ENCODE data around the gene BCAM.
"Not testable (repeated sequence)": the region's sequence is repeated elsewhere in the genome, so short reads cannot be mapped to it uniquely, and the experiment has no call there.

Gene BCAM

DNA sequence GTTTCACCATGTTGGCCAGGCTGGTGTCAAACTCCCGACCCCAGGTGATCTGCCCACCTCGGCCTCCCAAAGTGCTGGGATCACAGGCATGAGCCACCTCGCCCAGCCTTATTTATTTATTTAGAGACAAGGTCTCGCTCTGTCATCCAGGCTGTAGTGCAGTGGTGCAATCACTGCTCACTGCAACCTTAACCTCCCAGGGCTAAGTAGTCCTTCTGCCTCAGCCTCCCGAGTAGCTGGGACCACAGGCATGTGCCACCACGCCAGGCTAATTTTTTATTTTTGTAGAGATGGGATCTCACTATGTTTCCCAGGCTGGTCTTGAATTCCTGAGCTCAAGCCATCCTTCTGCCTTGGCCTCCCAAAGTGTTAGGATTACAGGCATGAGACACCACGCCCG, 25.5 kb downstream of the BCAM start:
- H3K27me3 ChIP-seq (replicated peaks; ENCODE audit: control insufficient read depth, insufficient read depth, low read length, poor library complexity, severe bottlenecking); H3K4me1 ChIP-seq (ENCODE audit: control insufficient read depth, insufficient read depth, low read length, poor library complexity, severe bottlenecking); H3K27ac ChIP-seq (ENCODE audit: insufficient read depth, low read length, poor library complexity, severe bottlenecking); H3K36me3 ChIP-seq (ENCODE audit: control insufficient read depth, insufficient read depth, low read length); DNase-seq; H3K9me3 ChIP-seq (ENCODE audit: control insufficient read depth, low read length); H3K4me3 ChIP-seq (ENCODE audit: insufficient read depth, low read depth, low read length, poor library complexity, severe bottlenecking): not testable (repeated sequence)

DNA sequence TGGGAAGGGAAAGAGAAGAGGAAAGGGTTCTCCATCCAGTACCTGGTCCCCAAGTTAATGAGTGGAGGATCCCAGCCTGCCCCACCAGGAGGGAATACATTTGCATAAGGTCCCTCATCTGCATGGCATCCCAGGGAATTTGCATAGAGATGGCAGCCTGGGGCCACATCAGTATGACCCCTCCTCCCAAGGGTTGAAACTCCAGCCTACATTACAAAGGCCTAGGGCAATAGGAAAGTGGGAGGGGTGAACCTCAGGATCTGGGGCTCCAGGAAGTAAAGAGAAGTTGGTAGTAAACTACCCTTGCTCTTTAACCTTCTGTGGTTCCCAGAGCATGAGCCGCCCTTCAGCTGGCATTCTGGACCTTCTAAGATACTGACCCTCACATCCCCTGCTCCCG, 30.4 kb downstream of the BCAM start:
- Histone ChIP-seq H3K27ac (ENCODE audit: insufficient read depth, low read length, poor library complexity, severe bottlenecking) (no peak overlapping the region), H3K4me3 (ENCODE audit: insufficient read depth, low read depth, low read length, poor library complexity, severe bottlenecking) (no peak overlapping the region), H3K36me3 (ENCODE audit: control insufficient read depth, insufficient read depth, low read length) (no peaks in the 10 kb centered on the region), H3K27me3 (replicated peaks; ENCODE audit: control insufficient read depth, insufficient read depth, low read length, poor library complexity, severe bottlenecking) (no peaks in the 10 kb centered on the region), H3K9me3 (ENCODE audit: control insufficient read depth, low read length) (no peaks in the 10 kb centered on the region), H3K4me1 (ENCODE audit: control insufficient read depth, insufficient read depth, low read length, poor library complexity, severe bottlenecking) (no peaks in the 10 kb centered on the region)
- DNase-seq: no peak

DNA sequence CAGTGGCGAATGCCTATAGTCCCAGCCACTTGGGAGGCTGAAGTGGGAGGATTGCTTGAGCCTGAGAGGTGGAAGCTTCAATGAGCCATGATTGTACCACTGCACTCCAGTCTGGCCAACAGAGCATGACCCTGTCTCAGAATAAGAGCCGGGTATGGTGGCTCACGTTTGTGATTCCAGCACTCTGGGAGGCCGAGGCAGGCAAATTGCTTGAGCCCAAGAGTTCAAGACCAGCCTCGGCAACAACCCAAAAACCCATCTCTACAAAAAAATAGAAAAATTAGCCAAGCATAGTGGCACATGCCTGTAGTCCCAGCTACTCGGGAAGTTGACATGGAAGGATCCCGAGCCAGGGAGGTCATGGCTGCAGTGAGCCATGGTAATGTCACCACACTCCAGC, 31.9 kb downstream of the BCAM start:
- no peaks in the 10 kb centered on the region for H3K27me3 ChIP-seq (replicated peaks; ENCODE audit: control insufficient read depth, insufficient read depth, low read length, poor library complexity, severe bottlenecking)
- H3K27ac ChIP-seq (ENCODE audit: insufficient read depth, low read length, poor library complexity, severe bottlenecking): no peak overlapping the region
- no peaks in the 10 kb centered on the region for H3K9me3 ChIP-seq (ENCODE audit: control insufficient read depth, low read length)
- no peak for DNase-seq
- no peaks in the 10 kb centered on the region for H3K36me3 ChIP-seq (ENCODE audit: control insufficient read depth, insufficient read depth, low read length)
- no peak overlapping the region for H3K4me3 ChIP-seq (ENCODE audit: insufficient read depth, low read depth, low read length, poor library complexity, severe bottlenecking)
- peaks cover 13% of the 10 kb centered on the region for H3K4me1 ChIP-seq (ENCODE audit: control insufficient read depth, insufficient read depth, low read length, poor library complexity, severe bottlenecking)

DNA sequence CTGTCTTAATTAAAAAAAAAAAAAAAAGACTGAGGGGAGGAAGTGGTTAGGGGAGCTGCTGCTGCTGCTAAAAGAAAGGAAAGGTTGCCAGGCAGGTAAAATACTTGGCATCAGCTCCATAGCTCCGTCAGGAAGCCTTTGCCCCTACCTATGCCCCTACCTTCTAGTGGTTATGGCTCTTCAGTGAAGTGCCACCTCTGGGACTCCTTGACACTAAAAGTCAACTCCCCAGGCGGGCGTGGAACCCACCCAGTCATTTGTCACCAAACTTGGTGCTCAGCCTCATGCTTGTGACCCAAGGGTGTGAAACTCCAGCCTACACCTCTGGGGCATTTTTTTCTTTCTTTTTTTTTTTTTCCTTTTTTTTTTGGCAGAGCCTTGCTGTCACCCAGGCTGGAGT, 32.3 kb downstream of the BCAM start:
- H3K4me1 ChIP-seq (ENCODE audit: control insufficient read depth, insufficient read depth, low read length, poor library complexity, severe bottlenecking): peaks cover 18% of the 10 kb centered on the region
- DNase-seq: no peak
- no peak overlapping the region for H3K27ac ChIP-seq (ENCODE audit: insufficient read depth, low read length, poor library complexity, severe bottlenecking)
- no peaks in the 10 kb centered on the region for H3K36me3 ChIP-seq (ENCODE audit: control insufficient read depth, insufficient read depth, low read length)
- no peaks in the 10 kb centered on the region for H3K27me3 ChIP-seq (replicated peaks; ENCODE audit: control insufficient read depth, insufficient read depth, low read length, poor library complexity, severe bottlenecking)
- no peak overlapping the region for H3K4me3 ChIP-seq (ENCODE audit: insufficient read depth, low read depth, low read length, poor library complexity, severe bottlenecking)
- H3K9me3 ChIP-seq (ENCODE audit: control insufficient read depth, low read length): no peaks in the 10 kb centered on the region

DNA sequence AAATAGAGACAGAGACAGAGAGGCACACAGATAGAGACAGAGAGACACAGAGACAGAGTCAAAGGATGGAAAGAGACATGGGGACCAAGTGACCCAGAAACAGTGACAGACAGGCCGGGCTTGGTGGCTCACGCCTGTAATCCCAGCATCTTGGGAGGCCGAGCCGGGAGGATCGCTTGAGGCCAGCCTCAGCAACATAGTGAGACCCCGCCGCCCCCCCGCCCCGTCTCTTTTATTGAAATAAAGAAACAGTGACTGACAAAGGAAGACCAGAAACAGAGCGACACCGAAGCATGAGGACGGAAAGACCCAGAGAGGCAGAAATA, 36.3 kb downstream of the BCAM start:
- H3K4me1 ChIP-seq (ENCODE audit: control insufficient read depth, insufficient read depth, low read length, poor library complexity, severe bottlenecking): peaks cover 35% of the 10 kb centered on the region
- no peak for DNase-seq

DNA sequence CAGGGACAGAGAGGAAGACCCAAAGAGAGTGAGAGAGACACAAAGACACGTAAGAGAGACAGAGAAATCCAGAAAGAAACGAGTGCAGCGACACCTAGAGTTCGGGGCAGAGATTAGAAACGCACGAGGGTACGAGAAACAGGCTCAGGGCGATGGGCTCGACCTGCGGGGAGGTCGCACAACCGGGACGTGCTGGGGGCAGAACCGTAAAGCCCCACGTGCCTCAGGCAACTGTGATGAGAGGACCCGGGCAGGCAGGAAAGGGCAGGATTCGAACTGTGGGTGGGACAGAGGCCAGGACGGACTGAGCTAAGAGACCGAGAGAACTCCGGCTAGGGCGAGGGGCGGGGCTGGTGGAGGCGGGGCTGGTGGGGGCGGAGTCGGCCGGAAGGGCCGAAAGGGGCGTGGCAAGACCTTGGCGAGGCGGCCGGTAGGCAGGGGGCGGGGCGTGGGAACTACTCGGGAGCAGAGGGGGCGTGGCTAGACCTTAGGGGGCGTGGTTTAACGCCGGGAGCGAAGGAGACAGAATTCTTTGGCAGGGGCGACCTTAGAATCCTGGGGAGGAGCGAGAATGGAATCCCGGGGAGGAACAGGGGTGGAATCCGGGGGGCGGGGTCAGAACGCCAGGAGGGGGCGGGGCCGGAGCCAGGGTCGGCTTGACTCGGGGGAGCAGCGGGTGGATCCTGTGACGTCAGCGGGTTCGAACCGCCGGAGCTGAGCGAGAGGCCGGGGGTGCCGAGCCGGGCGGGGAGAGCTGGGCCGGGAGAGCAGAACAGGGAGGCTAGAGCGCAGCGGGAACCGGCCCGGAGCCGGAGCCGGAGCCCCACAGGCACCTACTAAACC, 36.9 kb downstream of the BCAM start, which contains the start of gene NECTIN2:
NECTIN2 (plus strand) TSS at position 686 of the 843 bp plus-strand sequence. CDS start 229 bp downstream, outside the sequence.
- Histone ChIP-seq H3K36me3 (ENCODE audit: control insufficient read depth, insufficient read depth, low read length) (no peaks in the 10 kb centered on the region), H3K4me3 (ENCODE audit: insufficient read depth, low read depth, low read length, poor library complexity, severe bottlenecking) (peak within 1 kb of the TSS; percentile 57), H3K27ac (ENCODE audit: insufficient read depth, low read length, poor library complexity, severe bottlenecking) (no peak within 1 kb of the TSS), H3K27me3 (replicated peaks; ENCODE audit: control insufficient read depth, insufficient read depth, low read length, poor library complexity, severe bottlenecking) (peaks cover 5% of the 10 kb centered on the region), H3K9me3 (ENCODE audit: control insufficient read depth, low read length) (no peaks in the 10 kb centered on the region), H3K4me1 (ENCODE audit: control insufficient read depth, insufficient read depth, low read length, poor library complexity, severe bottlenecking) (peaks cover 35% of the 10 kb centered on the region)
- DNase-seq: peak; percentile 56 to 72 (median 61)

More for the DNA sequence above, 36.3 kb downstream of the BCAM start:
- Histone ChIP-seq H3K36me3 (ENCODE audit: control insufficient read depth, insufficient read depth, low read length) (no peaks in the 10 kb centered on the region), H3K9me3 (ENCODE audit: control insufficient read depth, low read length) (no peaks in the 10 kb centered on the region), H3K27me3 (replicated peaks; ENCODE audit: control insufficient read depth, insufficient read depth, low read length, poor library complexity, severe bottlenecking) (peaks cover 5% of the 10 kb centered on the region), H3K4me3 (ENCODE audit: insufficient read depth, low read depth, low read length, poor library complexity, severe bottlenecking) (peak overlapping the region; percentile 57), H3K27ac (ENCODE audit: insufficient read depth, low read length, poor library complexity, severe bottlenecking) (no peak overlapping the region)

DNA sequence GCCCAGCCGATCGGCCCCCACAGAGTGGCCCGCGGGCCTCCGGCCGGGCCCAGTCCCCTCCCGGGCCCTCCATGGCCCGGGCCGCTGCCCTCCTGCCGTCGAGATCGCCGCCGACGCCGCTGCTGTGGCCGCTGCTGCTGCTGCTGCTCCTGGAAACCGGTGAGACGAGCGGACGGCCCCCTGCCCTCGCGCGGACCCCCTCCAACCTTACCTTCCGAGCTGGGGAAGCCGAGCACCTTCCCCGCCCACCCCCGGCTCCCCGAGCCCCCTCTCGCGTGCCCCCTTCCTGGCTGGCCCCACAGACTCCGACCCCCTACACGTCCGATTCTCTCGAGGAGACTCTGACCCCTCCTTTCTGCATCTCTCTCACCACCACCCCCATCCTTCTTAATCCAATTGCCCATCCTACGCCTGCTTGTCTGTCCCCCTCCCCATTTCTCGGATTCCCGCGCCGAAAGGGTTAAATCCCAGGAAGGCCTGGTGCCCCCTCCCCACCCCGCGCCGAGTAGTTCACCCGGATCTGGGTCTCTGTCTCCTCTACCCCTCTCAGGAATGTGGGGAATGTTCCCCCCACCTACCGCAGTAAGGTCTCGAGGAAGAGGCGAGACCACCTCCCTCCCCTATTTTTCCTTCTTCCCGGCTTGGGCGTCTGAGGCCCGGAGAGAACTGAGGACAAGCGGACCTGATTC, 37.7 kb downstream of the BCAM start:
- Histone ChIP-seq H3K27me3 (replicated peaks; ENCODE audit: control insufficient read depth, insufficient read depth, low read length, poor library complexity, severe bottlenecking) (peaks cover 5% of the 10 kb centered on the region), H3K27ac (ENCODE audit: insufficient read depth, low read length, poor library complexity, severe bottlenecking) (no peak overlapping the region), H3K9me3 (ENCODE audit: control insufficient read depth, low read length) (no peaks in the 10 kb centered on the region), H3K36me3 (ENCODE audit: control insufficient read depth, insufficient read depth, low read length) (no peaks in the 10 kb centered on the region), H3K4me1 (ENCODE audit: control insufficient read depth, insufficient read depth, low read length, poor library complexity, severe bottlenecking) (peaks cover 35% of the 10 kb centered on the region), H3K4me3 (ENCODE audit: insufficient read depth, low read depth, low read length, poor library complexity, severe bottlenecking) (peak overlapping the region; percentile 57)
- DNase-seq: no peak

DNA sequence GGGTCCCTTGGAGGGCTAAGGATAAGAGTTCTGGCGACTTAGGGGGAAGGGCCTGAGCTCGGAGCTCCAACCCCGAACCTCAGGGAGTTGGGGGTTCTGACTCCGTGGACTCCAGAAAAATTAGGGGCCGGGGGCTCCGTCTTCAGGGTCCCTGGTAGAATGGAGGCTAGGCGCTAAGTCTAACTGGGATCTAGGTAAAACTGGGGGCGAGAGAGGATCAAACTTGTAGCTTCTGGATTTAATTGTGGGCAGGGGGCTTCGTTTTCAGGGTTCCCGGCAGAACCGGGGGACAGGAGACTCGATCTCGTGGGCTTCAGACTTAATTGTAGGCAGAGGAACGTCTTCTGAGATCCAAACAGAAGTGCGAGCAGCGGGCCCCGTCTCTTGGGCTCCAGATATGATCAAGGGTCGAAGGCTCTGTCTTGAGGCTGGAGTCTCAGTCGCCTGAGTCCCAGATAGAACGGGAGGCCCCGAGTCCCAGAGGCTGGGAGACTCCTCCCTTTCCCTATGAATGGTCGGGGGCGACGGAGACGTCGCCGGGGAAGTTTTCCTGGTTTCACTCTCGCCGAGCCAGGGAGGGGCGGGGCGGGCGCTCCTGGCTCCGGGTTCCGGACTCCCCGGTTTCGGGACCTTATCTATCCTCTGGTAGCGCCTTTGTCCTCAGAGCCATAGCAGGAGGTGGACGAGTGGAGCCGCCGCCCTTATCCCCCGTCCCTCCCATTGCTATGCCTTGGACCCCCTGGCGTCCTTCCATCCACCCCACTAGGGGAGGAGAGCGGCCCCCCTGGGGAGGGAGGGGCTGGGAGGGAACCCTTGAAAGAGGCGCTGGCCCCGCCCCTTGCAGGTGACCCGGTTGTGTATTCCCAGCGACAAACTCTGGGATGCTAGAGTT, 38.5 kb downstream of the BCAM start:
- peaks cover 5% of the 10 kb centered on the region for H3K27me3 ChIP-seq (replicated peaks; ENCODE audit: control insufficient read depth, insufficient read depth, low read length, poor library complexity, severe bottlenecking)
- peak overlapping the region; percentile 57 for H3K4me3 ChIP-seq (ENCODE audit: insufficient read depth, low read depth, low read length, poor library complexity, severe bottlenecking)
- peak in 1 of 3 donors; percentile 13 for DNase-seq
- peaks cover 35% of the 10 kb centered on the region for H3K4me1 ChIP-seq (ENCODE audit: control insufficient read depth, insufficient read depth, low read length, poor library complexity, severe bottlenecking)
- no peak overlapping the region for H3K27ac ChIP-seq (ENCODE audit: insufficient read depth, low read length, poor library complexity, severe bottlenecking)
- H3K9me3 ChIP-seq (ENCODE audit: control insufficient read depth, low read length): no peaks in the 10 kb centered on the region
- no peaks in the 10 kb centered on the region for H3K36me3 ChIP-seq (ENCODE audit: control insufficient read depth, insufficient read depth, low read length)

DNA sequence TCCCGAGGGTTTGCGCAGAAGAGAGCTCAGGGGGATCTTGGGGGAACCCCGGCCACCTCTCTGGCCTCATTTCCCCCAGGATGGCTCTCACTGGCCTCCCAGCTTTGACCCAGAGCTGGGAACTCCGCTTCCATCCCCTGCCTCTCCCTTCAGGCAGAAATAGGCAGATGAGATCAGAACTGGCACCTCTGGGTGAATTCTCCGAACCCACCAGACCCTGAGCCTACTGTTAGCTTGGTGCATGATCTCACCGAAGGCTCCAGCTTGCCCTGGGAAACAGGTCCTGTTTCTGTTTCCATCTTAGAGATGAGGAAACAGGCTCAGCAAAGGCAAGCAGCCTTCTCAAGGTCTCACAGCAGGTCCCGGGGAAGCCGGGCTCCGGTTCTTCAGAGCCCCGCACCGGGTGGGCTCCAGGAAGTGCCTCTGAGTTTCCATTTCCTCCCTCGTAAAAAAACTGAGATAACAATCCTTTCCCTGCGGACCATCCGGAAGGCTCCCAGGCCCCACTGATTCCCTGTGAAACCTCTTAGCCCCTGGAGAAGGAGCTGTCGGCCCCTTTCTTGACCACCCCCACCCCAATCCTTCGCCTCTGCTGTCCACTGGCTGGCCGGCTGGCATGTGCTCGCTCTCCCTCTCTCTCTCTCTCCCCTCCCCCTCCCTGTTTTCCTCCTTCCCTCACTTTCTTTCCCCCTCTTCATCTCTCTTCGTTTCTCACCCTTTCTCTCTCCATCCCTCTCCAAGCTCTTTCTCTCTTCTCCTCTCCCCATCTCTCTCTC, 39.3 kb downstream of the BCAM start:
- Histone ChIP-seq H3K36me3 (ENCODE audit: control insufficient read depth, insufficient read depth, low read length) (no peaks in the 10 kb centered on the region), H3K4me1 (ENCODE audit: control insufficient read depth, insufficient read depth, low read length, poor library complexity, severe bottlenecking) (peaks cover 35% of the 10 kb centered on the region), H3K9me3 (ENCODE audit: control insufficient read depth, low read length) (no peaks in the 10 kb centered on the region), H3K4me3 (ENCODE audit: insufficient read depth, low read depth, low read length, poor library complexity, severe bottlenecking) (no peak overlapping the region), H3K27me3 (replicated peaks; ENCODE audit: control insufficient read depth, insufficient read depth, low read length, poor library complexity, severe bottlenecking) (peaks cover 5% of the 10 kb centered on the region), H3K27ac (ENCODE audit: insufficient read depth, low read length, poor library complexity, severe bottlenecking) (no peak overlapping the region)
- DNase-seq: no peak
